ENCODE results near the gene SEMA4F. TPM values are rescaled to one million over a fixed set of nuclear protein-coding genes. Genes with fewer than 3 reads are reported as not detected.
"Not testable (repeated sequence)": the region's sequence is repeated elsewhere in the genome, so short reads cannot be mapped to it uniquely, and the experiment has no call there.

SEMA4F gene
- total and polyA plus RNA-seq, 2 donors (not counting 1 experiment from before 2014, with no cell fraction given) = 5.9 to 9.4 TPM

- DNase-seq (ENCODE audit: low read depth in 2 of 2) = no peak
- H2AFZ ChIP-seq (ENCODE audit: low read length) = no peak overlapping the region
Observed at GRCh38 chr2:74620671-74621070, 33.4 kb upstream of the SEMA4F start.

DNA sequence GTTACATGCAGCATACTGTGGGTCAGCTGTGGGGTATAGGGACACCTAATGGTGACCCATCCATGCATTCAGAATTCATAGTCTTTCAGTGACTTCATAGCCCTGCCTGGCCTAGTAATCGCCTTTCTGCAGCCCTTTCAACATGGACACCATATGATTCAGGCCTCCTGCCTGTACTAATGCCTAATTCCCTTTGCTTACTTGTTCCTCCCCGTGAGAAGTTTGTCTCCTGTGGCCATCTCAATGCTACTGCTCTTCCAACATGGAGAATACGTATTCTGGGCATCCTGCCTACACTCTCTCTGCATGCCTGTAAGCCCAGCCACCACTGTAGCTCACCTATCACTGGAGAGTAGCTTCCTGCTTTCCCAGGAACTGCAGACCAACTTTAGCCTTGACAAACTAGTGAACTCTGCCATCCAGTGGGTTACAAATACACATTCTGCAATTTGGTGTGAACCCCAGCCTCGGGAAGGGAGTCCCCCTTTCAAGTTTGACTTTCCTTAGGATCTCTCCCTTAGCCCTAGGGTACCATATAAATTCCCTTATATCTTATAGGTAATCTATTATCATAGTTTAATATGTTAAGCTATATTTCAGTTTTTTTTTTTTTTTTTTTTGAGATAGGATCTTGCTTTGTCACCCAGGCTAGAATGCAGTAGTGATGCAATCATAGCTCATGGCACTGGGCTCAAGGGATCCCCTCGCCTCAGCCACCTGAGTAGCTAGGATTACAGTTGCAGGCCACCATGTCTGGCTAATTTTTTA is 28.2 kb upstream of the SEMA4F start:
- Histone ChIP-seq H3K79me2 (ENCODE audit: control insufficient read depth, insufficient read depth, low read length) (no peaks in the 10 kb centered on the region), H3K9ac (ENCODE audit: insufficient read depth, low read length) (no peak overlapping the region), H3K4me3 (replicated peaks in 1 of 4; ENCODE audit: control extremely low read depth in 1 of 4, insufficient read depth in 1 of 4, low read depth in 3 of 4, low read length in 4 of 4) (no peak overlapping the region), H2AFZ (ENCODE audit: low read length) (peak overlapping the region; percentile 24), H3K27ac (ENCODE audit: insufficient read depth, low read length) (no peak overlapping the region), H3K27me3 (ENCODE audit: control insufficient read depth, insufficient read depth, low read length) (no peaks in the 10 kb centered on the region), H3K4me2 (ENCODE audit: extremely low read depth, insufficient read depth, low read length) (no peak overlapping the region), H3K36me3 (ENCODE audit: control insufficient read depth, insufficient read depth, low read length) (no peaks in the 10 kb centered on the region), H4K20me1 (ENCODE audit: control insufficient read depth, extremely low read depth, insufficient read depth, low read length) (no peaks in the 10 kb centered on the region), H3K4me1 (ENCODE audit: control insufficient read depth, extremely low read depth, insufficient read depth, low read length) (no peaks in the 10 kb centered on the region), H3K9me3 (ENCODE audit: control insufficient read depth, insufficient read depth, low read depth, low read length) (no peaks in the 10 kb centered on the region)
- TF ChIP-seq EZH2 (IDR thresholded peaks at IDR 0.05; ENCODE audit: low read length, missing control alignments) = no peak
- TF ChIP-seq CTCF (conservative IDR thresholded peaks at IDR 0.05 in 1 of 2, IDR thresholded peaks at IDR 0.05 in 1 of 2; ENCODE audit: low read depth in 1 of 2, low read length in 2 of 2) = no peak
- DNase-seq (ENCODE audit: low read depth in 2 of 2) = no peak

More at GRCh38 chr2:74620671-74621070, 33.4 kb upstream of the SEMA4F start:
- H3K9me3 ChIP-seq (ENCODE audit: control insufficient read depth, insufficient read depth, low read depth, low read length) = no peaks in the 10 kb centered on the region
- H3K4me2 ChIP-seq (ENCODE audit: extremely low read depth, insufficient read depth, low read length) = no peak overlapping the region
- no peak overlapping the region for H3K4me3 ChIP-seq (replicated peaks in 1 of 4; ENCODE audit: control extremely low read depth in 1 of 4, insufficient read depth in 1 of 4, low read depth in 3 of 4, low read length in 4 of 4)
- H3K79me2 ChIP-seq (ENCODE audit: control insufficient read depth, insufficient read depth, low read length) = no peaks in the 10 kb centered on the region
- no peaks in the 10 kb centered on the region for H4K20me1 ChIP-seq (ENCODE audit: control insufficient read depth, extremely low read depth, insufficient read depth, low read length)
- no peak overlapping the region for H3K27ac ChIP-seq (ENCODE audit: insufficient read depth, low read length)
- TF ChIP-seq CTCF (conservative IDR thresholded peaks at IDR 0.05 in 1 of 2, IDR thresholded peaks at IDR 0.05 in 1 of 2; ENCODE audit: low read depth in 1 of 2, low read length in 2 of 2) (no peak), EZH2 (IDR thresholded peaks at IDR 0.05; ENCODE audit: low read length, missing control alignments) (no peak)
- no peaks in the 10 kb centered on the region for H3K4me1 ChIP-seq (ENCODE audit: control insufficient read depth, extremely low read depth, insufficient read depth, low read length)
- no peak overlapping the region for H3K9ac ChIP-seq (ENCODE audit: insufficient read depth, low read length)
- peaks cover 11% of the 10 kb centered on the region for H3K27me3 ChIP-seq (ENCODE audit: control insufficient read depth, insufficient read depth, low read length)
- no peaks in the 10 kb centered on the region for H3K36me3 ChIP-seq (ENCODE audit: control insufficient read depth, insufficient read depth, low read length)

DNA sequence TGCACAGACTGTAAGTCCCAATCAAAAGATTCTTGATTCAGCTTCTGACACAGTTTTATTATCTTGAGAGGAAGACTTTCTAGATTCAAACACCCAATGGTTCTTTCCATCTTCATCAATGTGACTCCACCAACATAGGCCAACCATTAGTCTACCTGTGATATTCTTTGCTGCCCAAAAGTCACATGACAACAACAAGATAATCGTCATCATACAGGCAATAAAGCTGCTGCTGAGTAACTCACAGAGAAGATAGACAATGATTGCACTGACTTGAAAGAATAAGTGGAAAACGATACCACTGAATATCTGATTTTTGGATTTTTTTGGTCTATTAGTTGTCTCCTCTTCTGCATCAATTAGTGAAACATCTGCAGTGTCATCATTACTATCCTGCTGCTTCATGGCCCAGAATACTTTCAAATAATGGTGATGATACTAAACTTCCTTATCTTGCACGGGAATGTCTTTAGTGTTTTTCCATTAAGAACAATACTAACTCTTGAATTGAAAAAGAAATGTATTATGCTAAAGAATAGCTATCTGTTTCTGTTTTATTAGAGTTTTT is 25.4 kb upstream of the SEMA4F start:
- Histone ChIP-seq H3K4me1 (ENCODE audit: control insufficient read depth, extremely low read depth, insufficient read depth, low read length) (no peaks in the 10 kb centered on the region), H3K27ac (ENCODE audit: insufficient read depth, low read length) (no peak overlapping the region), H2AFZ (ENCODE audit: low read length) (no peak overlapping the region), H3K79me2 (ENCODE audit: control insufficient read depth, insufficient read depth, low read length) (no peaks in the 10 kb centered on the region), H3K9ac (ENCODE audit: insufficient read depth, low read length) (no peak overlapping the region), H3K4me2 (ENCODE audit: extremely low read depth, insufficient read depth, low read length) (no peak overlapping the region), H3K9me3 (ENCODE audit: control insufficient read depth, insufficient read depth, low read depth, low read length) (no peaks in the 10 kb centered on the region), H3K27me3 (ENCODE audit: control insufficient read depth, insufficient read depth, low read length) (no peaks in the 10 kb centered on the region), H3K36me3 (ENCODE audit: control insufficient read depth, insufficient read depth, low read length) (no peaks in the 10 kb centered on the region), H4K20me1 (ENCODE audit: control insufficient read depth, extremely low read depth, insufficient read depth, low read length) (no peaks in the 10 kb centered on the region), H3K4me3 (replicated peaks in 1 of 4; ENCODE audit: control extremely low read depth in 1 of 4, insufficient read depth in 1 of 4, low read depth in 3 of 4, low read length in 4 of 4) (no peak overlapping the region)
- no peak for DNase-seq (ENCODE audit: low read depth in 2 of 2)
- no peak for TF ChIP-seq CTCF (conservative IDR thresholded peaks at IDR 0.05 in 1 of 2, IDR thresholded peaks at IDR 0.05 in 1 of 2; ENCODE audit: low read depth in 1 of 2, low read length in 2 of 2)
- no peak for TF ChIP-seq EZH2 (IDR thresholded peaks at IDR 0.05; ENCODE audit: low read length, missing control alignments)

DNA sequence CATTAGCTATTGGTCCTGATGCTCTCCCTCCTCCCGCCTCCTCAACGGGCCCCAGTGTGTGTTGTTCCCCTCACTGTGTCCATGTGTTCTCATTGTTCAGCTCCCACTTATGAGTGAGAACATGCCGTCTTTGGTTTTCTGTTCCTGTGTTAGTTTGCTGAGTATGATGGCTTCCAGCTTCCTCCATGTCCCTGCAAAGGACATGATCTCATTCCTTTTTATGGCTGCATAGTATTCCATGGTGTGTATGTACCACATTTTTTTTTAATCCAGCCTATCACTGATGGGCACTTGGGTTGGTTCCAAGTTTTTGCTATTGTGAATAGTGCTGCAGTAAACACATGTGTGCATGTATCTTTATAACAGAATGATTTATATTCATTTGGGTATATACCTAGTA is 23.6 kb upstream of the SEMA4F start:
- H3K36me3 ChIP-seq (ENCODE audit: control insufficient read depth, insufficient read depth, low read length); H3K27ac ChIP-seq (ENCODE audit: insufficient read depth, low read length); H3K4me3 ChIP-seq (replicated peaks in 1 of 4; ENCODE audit: control extremely low read depth in 1 of 4, insufficient read depth in 1 of 4, low read depth in 3 of 4, low read length in 4 of 4); H2AFZ ChIP-seq (ENCODE audit: low read length); H4K20me1 ChIP-seq (ENCODE audit: control insufficient read depth, extremely low read depth, insufficient read depth, low read length); H3K9ac ChIP-seq (ENCODE audit: insufficient read depth, low read length); DNase-seq (ENCODE audit: low read depth in 2 of 2); H3K9me3 ChIP-seq (ENCODE audit: control insufficient read depth, insufficient read depth, low read depth, low read length); H3K4me2 ChIP-seq (ENCODE audit: extremely low read depth, insufficient read depth, low read length); H3K27me3 ChIP-seq (ENCODE audit: control insufficient read depth, insufficient read depth, low read length); H3K79me2 ChIP-seq (ENCODE audit: control insufficient read depth, insufficient read depth, low read length); H3K4me1 ChIP-seq (ENCODE audit: control insufficient read depth, extremely low read depth, insufficient read depth, low read length): not testable (repeated sequence)

All from fibroblast of lung (primary cell).